Smooth muscle cell (in vitro differentiated cells): ENCODE results near the gene RFNG. TPM values are rescaled to one million over a fixed set of nuclear protein-coding genes. Genes with fewer than 3 reads are reported as not detected.
A peak's percentile ranks its signal among the peaks of the same experiment; 100 is the strongest.

Experiments
- DNase-seq: peaks from one replicate; lab custom pipeline; 2025; ENCODE audit not compliant: unreplicated experiment; lab: John Stamatoyannopoulos, UW
- H2AFZ ChIP-seq: fragments of 200-600 bp; sonication (generic); 2 replicates; pipeline ENCODE4 v1.6.0; 2016; ENCODE audit warnings: antibody characterized with exemption, low read depth, mild to moderate bottlenecking
- H3F3A ChIP-seq: fragments of 200-600 bp; sonication (generic); 2 replicates; pipeline ENCODE4 v1.6.0; 2017; ENCODE audit warnings: antibody characterized with exemption, low read depth
- H3K27ac ChIP-seq: fragments of 200-600 bp; sonication (generic); 2 replicates; pipeline ENCODE4 v1.5.1; 2016; ENCODE audit warnings: low read depth, mild to moderate bottlenecking
- H3K27me3 ChIP-seq: fragments of 200-600 bp; sonication (generic); 2 replicates; pipeline ENCODE4 v1.6.1; 2016; ENCODE audit warnings: low read depth, mild to moderate bottlenecking
- H3K36me3 ChIP-seq: fragments of 200-600 bp; sonication (generic); 2 replicates; pipeline ENCODE4 v1.5.1; 2016; ENCODE audit warnings: low read depth
- H3K4me1 ChIP-seq: fragments of 200-600 bp; sonication (generic); 2 replicates; pipeline ENCODE4 v1.5.1; 2016; ENCODE audit warnings: low read depth
- H3K4me2 ChIP-seq: fragments of 200-600 bp; sonication (generic); 2 replicates; pipeline ENCODE4 v1.6.0; 2016; ENCODE audit warnings: mild to moderate bottlenecking
- H3K4me3 ChIP-seq: fragments of 200-600 bp; sonication (generic); 2 replicates; pipeline ENCODE4 v1.5.1; 2016; ENCODE audit warnings: mild to moderate bottlenecking
- H3K79me2 ChIP-seq: fragments of 200-600 bp; sonication (generic); 2 replicates; pipeline ENCODE4 v1.6.0; 2016; ENCODE audit warnings: low read depth, mild to moderate bottlenecking
- H3K9ac ChIP-seq: fragments of 200-600 bp; sonication (generic); 2 replicates; pipeline ENCODE4 v1.6.0; 2016; ENCODE audit warnings: low read depth
- H3K9me3 ChIP-seq: fragments of 200-600 bp; sonication (generic); replicated peaks from 2 replicates; pipeline ENCODE4 v1.5.1; 2016; ENCODE audit warnings: low read depth
- H4K20me1 ChIP-seq: fragments of 200-600 bp; sonication (generic); 2 replicates; pipeline ENCODE4 v1.6.0; 2016; ENCODE audit warnings: low read depth
- WGBS: methylation state at CpG from one replicate; pipeline ENCODE4 v1.1.7; 2016; ENCODE audit warnings: low lambda C conversion rate; 5-methylcytosine and 5-hydroxymethylcytosine counted together
- polyA plus RNA-seq: library from polyadenylated mRNA; unstranded; fragments of >200 nt; fragmentation: Nextera tagmentation; extraction: Ambion mirVana; gene quantifications from 2 replicates; pipeline ENCODE4 v1.2.1, GENCODE V29; 2016
- total RNA-seq: library from RNA; depleted of rRNA; stranded (reverse); fragments of >200 nt; gene quantifications from 2 replicates; pipeline ENCODE4 v1.2.3, GENCODE V29; 2014
- TF ChIP-seq, protein P1 (sequence below): fragments of 200-600 bp; sonication (generic); IDR thresholded peaks from 2 replicates; pipeline ENCODE4 v1.5.1; 2017; ENCODE audit warnings: borderline replicate concordance, mild to moderate bottlenecking, antibody characterized with exemption; ENCODE audit not compliant: insufficient read depth, poor library complexity, severe bottlenecking

The RFNG gene
- total and polyA plus RNA-seq, 2 experiments from 2014 or later = 27.1 to 54.9 TPM

DNA sequence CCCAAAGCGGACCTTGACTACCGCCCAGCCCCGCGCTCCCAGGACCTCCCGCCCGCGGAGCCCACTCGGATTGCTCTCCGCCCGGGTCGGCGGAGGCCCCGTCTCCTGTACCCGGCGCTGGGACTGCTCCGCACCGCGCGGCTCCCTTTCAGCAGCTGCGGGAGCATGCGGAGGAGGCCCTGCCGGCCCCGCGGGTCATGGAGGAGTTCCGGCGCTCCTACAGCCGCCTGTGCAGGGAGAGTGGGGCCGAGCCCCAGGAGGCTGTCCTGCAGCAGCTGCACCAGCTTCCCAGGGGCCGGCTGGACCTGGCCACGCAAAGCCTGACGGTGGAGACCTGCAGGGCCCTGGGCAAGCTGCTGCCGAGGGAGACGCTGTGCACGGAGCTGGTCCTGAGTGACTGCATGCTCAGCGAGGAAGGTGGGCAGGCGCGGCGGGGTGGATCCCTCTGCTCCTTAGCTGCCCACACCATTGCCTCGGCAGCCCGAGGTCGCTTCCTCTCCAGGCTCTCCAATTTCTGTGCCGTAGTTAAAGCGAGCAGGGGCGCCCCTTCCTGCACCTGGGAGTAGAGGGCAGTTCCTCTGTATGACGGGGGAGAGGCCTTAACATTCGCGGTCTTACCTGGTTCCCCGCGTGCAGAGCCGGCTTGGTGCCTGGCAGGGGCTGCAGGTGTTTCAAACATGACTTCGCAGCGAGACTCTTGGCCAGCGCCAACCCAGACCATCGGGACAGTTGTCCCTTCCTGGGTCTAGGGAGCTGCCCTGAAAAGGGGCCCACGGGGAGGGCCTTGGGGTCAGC lies 28.0 kb downstream of the RFNG start:
- Histone ChIP-seq H3K4me1 (peaks cover 15% of the 10 kb centered on the region), H4K20me1 (peaks cover 27% of the 10 kb centered on the region)
- DNase-seq = no peak

DNA sequence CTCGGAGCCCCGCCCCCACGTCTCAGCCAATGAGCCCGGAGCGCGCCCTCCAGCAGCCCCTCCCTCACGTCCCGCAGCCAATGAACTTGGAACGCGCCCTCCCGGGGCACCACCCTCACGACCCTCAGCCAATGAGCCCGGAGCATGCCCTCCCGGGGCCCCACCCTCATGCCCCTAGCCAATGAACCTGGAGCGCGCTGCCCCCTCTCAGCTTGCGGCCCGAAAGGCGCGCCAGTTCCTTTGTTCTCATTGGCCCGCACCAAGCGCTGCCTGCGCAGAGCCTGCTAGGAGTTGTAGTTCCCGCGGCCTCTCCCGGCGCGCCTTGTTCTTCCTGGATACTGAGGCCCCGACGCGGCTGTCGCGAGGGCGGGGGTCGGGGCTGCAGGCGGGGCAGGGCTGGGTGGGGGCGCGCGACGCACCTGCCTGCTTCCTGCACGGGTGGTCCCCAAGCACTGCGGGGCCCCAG lies 28.6 kb downstream of the RFNG start, which contains the start of gene LRRC45:
Gene LRRC45, plus strand, starts transcription at position 325 of the 466 bp plus-strand sequence. CDS start 339 bp downstream, outside the sequence.
- Histone ChIP-seq H3K36me3 (no peaks in the 10 kb centered on the region), H3K9me3 (no peaks in the 10 kb centered on the region), H3K4me1 (peaks cover 15% of the 10 kb centered on the region), H3K9ac (peak within 1 kb of the TSS; percentile 77), H4K20me1 (peaks cover 27% of the 10 kb centered on the region), H2AFZ (peak within 1 kb of the TSS; percentile 35), H3K4me3 (peak within 1 kb of the TSS; percentile 87), H3K27ac (no peak within 1 kb of the TSS), H3K27me3 (no peaks in the 10 kb centered on the region), H3F3A (no peaks in the 10 kb centered on the region), H3K4me2 (peak within 1 kb of the TSS; percentile 98), H3K79me2 (peaks cover 3% of the 10 kb centered on the region)
- DNase-seq = peak; percentile 99
- 1% methylated on average over 31 of the region's 42 CpGs for WGBS
- TF ChIP-seq, protein P1, sequence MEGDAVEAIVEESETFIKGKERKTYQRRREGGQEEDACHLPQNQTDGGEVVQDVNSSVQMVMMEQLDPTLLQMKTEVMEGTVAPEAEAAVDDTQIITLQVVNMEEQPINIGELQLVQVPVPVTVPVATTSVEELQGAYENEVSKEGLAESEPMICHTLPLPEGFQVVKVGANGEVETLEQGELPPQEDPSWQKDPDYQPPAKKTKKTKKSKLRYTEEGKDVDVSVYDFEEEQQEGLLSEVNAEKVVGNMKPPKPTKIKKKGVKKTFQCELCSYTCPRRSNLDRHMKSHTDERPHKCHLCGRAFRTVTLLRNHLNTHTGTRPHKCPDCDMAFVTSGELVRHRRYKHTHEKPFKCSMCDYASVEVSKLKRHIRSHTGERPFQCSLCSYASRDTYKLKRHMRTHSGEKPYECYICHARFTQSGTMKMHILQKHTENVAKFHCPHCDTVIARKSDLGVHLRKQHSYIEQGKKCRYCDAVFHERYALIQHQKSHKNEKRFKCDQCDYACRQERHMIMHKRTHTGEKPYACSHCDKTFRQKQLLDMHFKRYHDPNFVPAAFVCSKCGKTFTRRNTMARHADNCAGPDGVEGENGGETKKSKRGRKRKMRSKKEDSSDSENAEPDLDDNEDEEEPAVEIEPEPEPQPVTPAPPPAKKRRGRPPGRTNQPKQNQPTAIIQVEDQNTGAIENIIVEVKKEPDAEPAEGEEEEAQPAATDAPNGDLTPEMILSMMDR = no peak

More for the DNA sequence above, 28.0 kb downstream of the RFNG start:
- Histone ChIP-seq H3K79me2 (peaks cover 3% of the 10 kb centered on the region), H3K4me2 (peak overlapping the region; percentile 97), H3K9me3 (no peaks in the 10 kb centered on the region), H3F3A (no peaks in the 10 kb centered on the region), H3K9ac (peak overlapping the region; percentile 35), H3K4me3 (peak overlapping the region; percentile 86), H2AFZ (peak overlapping the region; percentile 35), H3K27ac (no peak overlapping the region), H3K36me3 (no peaks in the 10 kb centered on the region), H3K27me3 (no peaks in the 10 kb centered on the region)
- TF ChIP-seq, protein P1 = no peak
- WGBS = 12% methylated on average over 51 of the region's 55 CpGs

GRCh38 chr17:82022310-82022980 lies 29.2 kb downstream of the RFNG start, which contains the start of gene CENPX:
TSS of gene CENPX (minus strand) at chr17:82022878. CDS start at chr17:82022861, 17 bp downstream.
- no peak within 1 kb of the TSS for H3K27ac ChIP-seq
- TF ChIP-seq, protein P1 = no peak
- no peaks in the 10 kb centered on the region for H3K36me3 ChIP-seq
- 2% methylated on average over 35 of the region's 64 CpGs for WGBS
- DNase-seq = no peak
- H3K27me3 ChIP-seq = no peaks in the 10 kb centered on the region
- H3F3A ChIP-seq = no peaks in the 10 kb centered on the region
- peak within 1 kb of the TSS; percentile 77 for H3K9ac ChIP-seq
- H3K79me2 ChIP-seq = peaks cover 3% of the 10 kb centered on the region
- peak within 1 kb of the TSS; percentile 87 for H3K4me3 ChIP-seq
- H2AFZ ChIP-seq = peak within 1 kb of the TSS; percentile 35
- peaks cover 27% of the 10 kb centered on the region for H4K20me1 ChIP-seq
- peaks cover 15% of the 10 kb centered on the region for H3K4me1 ChIP-seq
- no peaks in the 10 kb centered on the region for H3K9me3 ChIP-seq
- peak within 1 kb of the TSS; percentile 98 for H3K4me2 ChIP-seq
